Heart left ventricle (tissue), 16 donors: ENCODE data around the gene SDR39U1. TPM values are rescaled to one million over a fixed set of nuclear protein-coding genes. Genes with fewer than 3 reads are reported as not detected.

Source experiments
- ATAC-seq, 4 donors: fragments of 200-7000 bp; cut with Tn5 transposase; one replicate each; pipeline ENCODE4 v1.9.1; 2020 to 2022; ENCODE audit warnings: moderate library complexity in 4 of 4, mild to moderate bottlenecking in 3 of 4, moderate number of reproducible peaks in 1 of 4
- DNase-seq, 5 donors: peaks; one replicate each; pipeline ENCODE4 v3.0.0-alpha.2; 2020
- H3K27ac ChIP-seq, 12 donors: fragments of 200-600 bp; sonication (generic) in 4 of 12; one replicate each; pipeline versions ENCODE4 v1.5.0 to v1.8.0; 2016 to 2022; ENCODE audit warnings: mild to moderate bottlenecking in 2 of 12
- H3K27me3 ChIP-seq, 9 donors: fragments of 200-600 bp; sonication (generic) in 2 of 9; one replicate each; pipeline versions ENCODE4 v1.5.1 to v1.8.0; 2016 to 2022; ENCODE audit warnings: mild to moderate bottlenecking in 3 of 9
- H3K36me3 ChIP-seq, 9 donors: fragments of 200-600 bp; sonication (generic) in 2 of 9; one replicate each; pipeline versions ENCODE4 v1.5.0 to v1.8.0; 2018 to 2022; ENCODE audit warnings: mild to moderate bottlenecking in 2 of 9
- H3K4me1 ChIP-seq, 12 donors: fragments of 200-600 bp; sonication (generic) in 4 of 12; one replicate each; pipeline versions ENCODE4 v1.5.0 to v1.8.0; 2016 to 2022; ENCODE audit warnings: mild to moderate bottlenecking in 3 of 12
- H3K4me3 ChIP-seq, 12 donors: fragments of 200-600 bp; sonication (generic) in 4 of 12; one replicate each; pipeline versions ENCODE4 v1.5.0 to v1.8.0; 2017 to 2022; ENCODE audit warnings: mild to moderate bottlenecking in 9 of 12, moderate library complexity in 4 of 12
- H3K9me3 ChIP-seq, 12 donors: fragments of 200-600 bp; sonication (generic) in 4 of 12; one replicate each; pipeline versions ENCODE4 v1.5.0 to v1.8.0; 2016 to 2022; ENCODE audit warnings: mild to moderate bottlenecking in 1 of 12
- CTCF ChIP-seq, 12 donors: fragments of 200-600 bp; sonication (generic) in 4 of 12; IDR thresholded peaks; one replicate each; pipeline versions ENCODE4 v1.5.0 to v1.8.0; 2018 to 2022; ENCODE audit warnings: antibody characterized with exemption in 12 of 12, mild to moderate bottlenecking in 5 of 12
- POLR2A ChIP-seq, 2 donors: fragments of 450-650 bp; IDR thresholded peaks; one replicate each; pipeline ENCODE4 v1.6.1; 2017; ENCODE audit warnings: antibody characterized with exemption in 2 of 2, mild to moderate bottlenecking in 2 of 2, moderate library complexity in 2 of 2
- WGBS, 4 donors: extraction: QIAGEN DNeasy Blood & Tissue Kit in 2 of 4; methylation state at CpG; one replicate each; pipeline versions ENCODE4 v1.1.5 to v1.1.7; 2013 to 2018; 5-methylcytosine and 5-hydroxymethylcytosine counted together
- intact Hi-C, 10 donors: fragments of 100-400 bp; cut with DNase I; formaldehyde crosslinking; loops; one replicate each; pipeline versions ENCODE4 v1.11.1 to v1.14.2; 2022
- polyA plus RNA-seq, 2 donors: library from polyadenylated mRNA; stranded (reverse); fragments of 200-250 nt; gene quantifications; one replicate each; pipeline ENCODE4 v1.2.3, GENCODE V29; 2013
- total RNA-seq, 9 donors: library from RNA; depleted of rRNA in 2 of 9; stranded (reverse); fragments of >200 nt in 2 of 9; fragmentation: NEBNext Ultra II Directional in 3 of 9; extraction: Animal tissue kit (Norgen Biotek cat#: 25700) in 3 of 9; gene quantifications; one replicate each; pipeline versions ENCODE4 v1.1.0 to v1.2.4, GENCODE V29; 2016 to 2023
- donor health status: ischemic (EF 13 %, LVEDD 7.1; RV severe dilation, severe dysfunction).
- donor health status: healthy with polysubstance abuse.
- donor health status: DM: no; HTN: yes; CAD: no.
- donor health status: DM: no; HTN: no; CAD: no.
- donor health status: ischemic (EF 25% LVEDD 6.9; RV normal size, moderate dysfunction).
- donor health status: ischemic (EF 25% LVEDD 5.7; RV mildly dilated, moderate dysfunction).
- donor health status: healthy.
- donor health status: DM: yes; HTN: yes; CAD: no.
- donor health status: ischemic (EF 35%, LVEDD 5.7; RV mildly dilated, moderate dysfunction).
- donor health status: nonischemic (EF 11% LVEDD 7.7; RV severe dilation, severe dysfunction).
- donor health status: DM: yes; HTN: yes; CAD: no.
- donor health status: PGD.
- donor health status: ischemic (EF 29% LVEDD 5.4; RV normal size, mild dysfunction).
- donor health status: nonischemic (EF 23%, LVEDD 6.1; RV moderate dilation, normal function).

SDR39U1 gene
- total and polyA plus RNA-seq, 11 donors = 58.6 to 109 (median 63.7) TPM

DNA sequence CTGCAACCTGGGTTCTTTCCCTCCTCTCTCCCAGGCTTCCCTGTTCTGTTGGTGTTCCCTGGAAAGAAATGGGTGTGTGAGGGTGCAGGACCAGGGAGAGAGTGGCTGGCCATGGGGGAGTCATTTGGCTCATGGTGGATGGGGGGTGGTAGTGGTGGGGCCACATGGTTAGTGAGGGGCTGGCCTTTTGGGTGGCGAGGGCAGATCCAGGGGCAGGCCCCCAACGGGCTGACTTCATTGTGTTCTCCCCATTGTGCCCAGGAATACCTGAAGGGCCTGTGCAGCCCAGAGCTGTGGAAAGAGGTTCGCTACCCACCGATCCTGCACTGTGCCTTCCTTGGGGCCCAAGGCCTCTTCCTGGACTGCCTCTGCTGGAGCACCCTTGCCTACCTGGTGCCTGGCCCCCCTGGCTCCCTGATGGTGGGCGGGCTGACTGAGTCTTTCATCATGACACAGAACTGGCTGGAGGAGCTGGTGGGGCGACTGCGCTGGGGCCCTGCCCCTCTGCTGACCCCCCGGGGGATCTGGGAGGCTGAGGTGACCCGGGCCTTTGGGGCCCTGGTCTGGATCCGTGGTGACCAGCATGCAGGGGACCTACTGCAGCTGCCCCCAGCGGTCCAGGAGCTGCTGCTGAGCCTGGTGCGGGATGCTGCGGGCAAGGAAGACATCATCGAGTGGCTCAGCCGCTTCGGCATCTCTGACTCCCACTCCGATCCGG lies 34.8 kb downstream of the SDR39U1 start:
- H3K9me3 ChIP-seq = no peaks in the 10 kb centered on the region
- peaks cover 0 to 52% (median 31%) of the 10 kb centered on the region in 9 donors for H3K36me3 ChIP-seq
- 93 to 95% (median 93%) methylated on average over 13 to 18 of the region's 18 CpGs for WGBS, 4 donors
- intact Hi-C loops = no loop called here
- H3K27me3 ChIP-seq = no peaks in the 10 kb centered on the region
- peak in 1 of 5 donors; percentile 29 for DNase-seq
- H3K4me3 ChIP-seq = no peak overlapping the region
- peaks cover 0 to 22% (median 15%) of the 10 kb centered on the region in 12 donors for H3K4me1 ChIP-seq
- TF ChIP-seq POLR2A (IDR thresholded peaks at IDR 0.05) (no peak), CTCF (IDR thresholded peaks at IDR 0.05) (no peak)
- no peak for ATAC-seq
- H3K27ac ChIP-seq = no peak overlapping the region

- no peak overlapping the region for H3K27ac ChIP-seq
- H3K4me3 ChIP-seq = no peak overlapping the region
- TF ChIP-seq POLR2A (IDR thresholded peaks at IDR 0.05) (no peak), CTCF (IDR thresholded peaks at IDR 0.05) (no peak)
- H3K4me1 ChIP-seq = peaks cover 0 to 34% (median 28%) of the 10 kb centered on the region in 12 donors
- no peaks in the 10 kb centered on the region for H3K27me3 ChIP-seq
- intact Hi-C loops = no loop called here
- WGBS, 4 donors = 93 to 96% (median 94%) methylated on average over 6 of the region's 6 CpGs
- no peaks in the 10 kb centered on the region for H3K9me3 ChIP-seq
- ATAC-seq (no peak), DNase-seq (peak in 1 of 5 donors; percentile 45)
- peaks cover 0 to 39% (median 28%) of the 10 kb centered on the region in 9 donors for H3K36me3 ChIP-seq
These were observed 36.2 kb downstream of the SDR39U1 start for GRCh38 chr14:24406416-24406815.

- Histone ChIP-seq H3K4me1 (peaks cover 0 to 50% (median 42%) of the 10 kb centered on the region in 12 donors), H3K4me3 (no peak overlapping the region), H3K27ac (no peak overlapping the region), H3K36me3 (peaks cover 0 to 31% (median 17%) of the 10 kb centered on the region in 9 donors), H3K9me3 (no peaks in the 10 kb centered on the region), H3K27me3 (no peaks in the 10 kb centered on the region)
- DNase-seq = no peak
- no peak for TF ChIP-seq POLR2A (IDR thresholded peaks at IDR 0.05)
- 57 to 62% (median 60%) methylated on average over 4 of the region's 4 CpGs for WGBS, 4 donors
- intact Hi-C loops = loop anchor here in 1 of 10 donors (5.0 kb wide), 1 partner anchor 38 kb away; the partner anchor contains the start of gene NFATC4
- no peak for ATAC-seq
These were observed 37.8 kb downstream of the SDR39U1 start for GRCh38 chr14:24404814-24405213.

DNA sequence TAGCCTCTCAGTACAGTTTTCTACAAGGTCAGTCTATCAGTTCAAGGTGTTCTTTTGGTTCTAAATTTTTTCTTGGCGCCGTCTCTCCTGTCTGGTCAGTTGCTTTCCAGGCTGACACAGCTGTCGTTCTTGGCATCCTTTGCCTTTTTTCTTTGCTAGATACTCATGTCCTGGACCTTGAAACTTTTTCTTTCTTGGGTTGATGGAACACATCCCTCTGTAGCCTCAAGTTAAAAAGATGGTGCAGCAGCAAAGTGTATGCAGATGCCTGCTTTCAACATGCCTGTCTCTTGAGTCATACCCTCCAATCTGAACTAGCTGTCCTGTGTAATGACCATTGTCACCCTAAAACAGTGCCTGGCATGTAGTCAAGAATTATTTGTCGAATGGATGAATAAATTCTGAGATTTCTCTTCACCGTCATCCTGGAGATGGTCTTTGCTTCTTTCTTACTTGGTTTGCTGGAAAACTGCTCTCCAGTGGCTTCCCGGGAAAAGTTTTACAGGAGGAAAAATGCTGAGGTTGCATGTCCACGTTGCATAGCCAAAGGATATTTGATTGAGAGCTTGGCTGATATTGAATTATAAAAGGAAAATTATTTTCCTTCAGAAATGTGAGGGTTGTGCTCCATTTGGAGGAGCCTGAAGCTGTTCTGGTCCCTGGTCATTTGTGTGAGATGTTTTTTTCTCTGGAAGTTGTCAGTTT lies 39.1 kb downstream of the SDR39U1 start:
- intact Hi-C loops = loop anchor here in 1 of 10 donors (5.0 kb wide), 1 partner anchor 36 kb away; the partner anchor contains the start of gene NFATC4
- 33 to 51% (median 44%) methylated on average over 7 of the region's 7 CpGs for WGBS, 4 donors
- no peaks in the 10 kb centered on the region for H3K27me3 ChIP-seq
- ATAC-seq = peak; percentile 7 to 57 (median 33)
- peaks cover 0 to 17% (median 5%) of the 10 kb centered on the region in 9 donors for H3K36me3 ChIP-seq
- peak overlapping the region in 9 of 12 donors; percentile 16 to 58 (median 30) for H3K27ac ChIP-seq
- TF ChIP-seq POLR2A (IDR thresholded peaks at IDR 0.05) (no peak), CTCF (IDR thresholded peaks at IDR 0.05) (no peak)
- peaks cover 0 to 56% (median 43%) of the 10 kb centered on the region in 12 donors for H3K4me1 ChIP-seq
- DNase-seq = peak in 1 of 5 donors; percentile 56
- H3K9me3 ChIP-seq = no peaks in the 10 kb centered on the region
- H3K4me3 ChIP-seq = peak overlapping the region in 1 of 12 donors; percentile 3
